Spinal cord (tissue), 10 donors: Measurements from ENCODE around the gene ZNF511. TPM values are rescaled to one million over a fixed set of nuclear protein-coding genes. Genes with fewer than 3 reads are reported as not detected.
"Not testable (repeated sequence)": the region's sequence is repeated elsewhere in the genome, so short reads cannot be mapped to it uniquely, and the experiment has no call there.

ENCODE experiments used
- DNase-seq, 6 donors: peaks; one replicate each; pipeline versions ENCODE4 v3.0.0 to v3.0.0-alpha.2; 2013 to 2015; ENCODE audit warnings: low spot score in 6 of 6, low read depth in 4 of 6
- H3K27ac ChIP-seq: one replicate; pipeline ENCODE4 v1.5.1; 2013; ENCODE audit warnings: low read depth, low read length, control low read depth
- H3K27me3 ChIP-seq: one replicate; pipeline ENCODE4 v1.6.1; 2013; ENCODE audit warnings: low read length; ENCODE audit not compliant: control insufficient read depth, insufficient read depth
- H3K36me3 ChIP-seq: one replicate; pipeline ENCODE4 v1.6.1; 2013; ENCODE audit warnings: low read length; ENCODE audit not compliant: control insufficient read depth, insufficient read depth
- H3K4me1 ChIP-seq: one replicate; pipeline ENCODE4 v1.6.1; 2013; ENCODE audit warnings: low read length; ENCODE audit not compliant: control insufficient read depth, insufficient read depth
- H3K4me3 ChIP-seq: one replicate; pipeline ENCODE4 v1.5.1; 2013; ENCODE audit warnings: low read depth, low read length, control low read depth
- H3K9me3 ChIP-seq: one replicate; pipeline ENCODE4 v1.6.1; 2013; ENCODE audit warnings: low read length; ENCODE audit not compliant: control insufficient read depth, insufficient read depth
- WGBS: methylation state at CpG from one replicate; pipeline ENCODE4 v1.1.5; 2013; ENCODE audit warnings: missing lambda C conversion rate; ENCODE audit not compliant: insufficient coverage; 5-methylcytosine and 5-hydroxymethylcytosine counted together
- polyA plus RNA-seq, 2 donors: library from polyadenylated mRNA; unstranded; fragments of 120-200 nt; gene quantifications; one replicate each; pipeline ENCODE4 v1.2.1, GENCODE V29; 2013; ENCODE audit not compliant: insufficient read length in 2 of 2
- total RNA-seq, 2 donors: library from RNA; depleted of rRNA in 1 of 2; stranded (reverse); fragments of 120-200 nt in 1 of 2; fragments of >200 nt in 1 of 2; gene quantifications; one replicate each; pipeline versions ENCODE4 v1.2.3 to v1.2.4, GENCODE V29; 2013 to 2014
- donor health status: healthy.

Gene ZNF511
- total and polyA plus RNA-seq, 4 donors = 9.4 to 25.8 (median 22.1) TPM

- DNase-seq = not testable (repeated sequence)
- 63% methylated on average over 5 of the region's 6 CpGs for WGBS
Observed at GRCh38 chr10:133320852-133321422, 12.2 kb downstream of the ZNF511 start.

GRCh38 chr10:133322064-133322709, 13.5 kb downstream of the ZNF511 start:
- not testable (repeated sequence) for H3K36me3 ChIP-seq, DNase-seq, H3K9me3 ChIP-seq, H3K4me3 ChIP-seq, H3K27ac ChIP-seq
- 80% methylated on average over 1 of the region's 14 CpGs for WGBS
- peaks cover 21% of the 10 kb centered on the region for H3K27me3 ChIP-seq
- peaks cover 40% of the 10 kb centered on the region for H3K4me1 ChIP-seq

More at GRCh38 chr10:133320852-133321422, 12.2 kb downstream of the ZNF511 start:
- not testable (repeated sequence) for H3K27ac ChIP-seq, H3K9me3 ChIP-seq, H3K4me3 ChIP-seq, H3K36me3 ChIP-seq, H3K27me3 ChIP-seq
- H3K4me1 ChIP-seq = peaks cover 28% of the 10 kb centered on the region

- H3K27me3 ChIP-seq = peaks cover 34% of the 10 kb centered on the region
- peak in 3 of 6 donors; percentile 59 to 92 (median 77) for DNase-seq
- H3K4me1 ChIP-seq = peaks cover 51% of the 10 kb centered on the region
- H3K36me3 ChIP-seq = peaks cover 13% of the 10 kb centered on the region
- H3K9me3 ChIP-seq = no peaks in the 10 kb centered on the region
- no peak overlapping the region for H3K27ac ChIP-seq
- WGBS = 4% methylated on average over 5 of the region's 13 CpGs
- no peak overlapping the region for H3K4me3 ChIP-seq
Observed at GRCh38 chr10:133324198-133324792, 15.6 kb downstream of the ZNF511 start.

DNA sequence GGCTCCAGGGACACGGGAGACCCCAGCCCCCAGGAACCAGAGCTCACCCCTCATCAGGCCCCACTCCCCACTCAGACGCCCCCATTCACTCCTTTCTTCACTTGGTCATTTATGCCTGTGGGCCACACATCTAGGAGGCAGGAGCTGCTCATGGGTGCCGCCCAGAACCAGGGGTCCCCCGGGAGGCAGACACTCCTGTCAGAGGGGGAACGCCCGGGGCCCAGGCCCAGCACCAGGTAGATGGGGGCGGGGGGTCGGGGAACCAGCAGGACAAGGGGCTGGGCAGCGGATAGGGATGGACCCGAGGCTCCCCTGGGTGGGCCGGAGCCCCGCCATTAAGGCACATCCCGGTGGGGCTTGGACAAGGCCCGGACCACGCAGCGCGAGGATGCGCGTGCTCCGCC, 16.1 kb downstream of the ZNF511 start:
- peaks cover 36% of the 10 kb centered on the region for H3K27me3 ChIP-seq
- 14% methylated on average over 19 of the region's 20 CpGs for WGBS
- H3K27ac ChIP-seq = no peak overlapping the region

GRCh38 chr10:133325440-133326222, 16.9 kb downstream of the ZNF511 start:
- Histone ChIP-seq H3K27me3 (peaks cover 36% of the 10 kb centered on the region), H3K27ac (no peak overlapping the region), H3K9me3 (no peaks in the 10 kb centered on the region), H3K36me3 (peaks cover 13% of the 10 kb centered on the region), H3K4me1 (peaks cover 57% of the 10 kb centered on the region), H3K4me3 (peak overlapping the region; percentile 24)
- WGBS = under 1% methylated on average over 91 of the region's 91 CpGs
- DNase-seq = peak in 2 of 6 donors; percentile 55 to 76

More for the DNA sequence above, 16.1 kb downstream of the ZNF511 start:
- peaks cover 54% of the 10 kb centered on the region for H3K4me1 ChIP-seq
- no peaks in the 10 kb centered on the region for H3K9me3 ChIP-seq
- no peak for DNase-seq
- H3K4me3 ChIP-seq = peak overlapping the region; percentile 24
- peaks cover 13% of the 10 kb centered on the region for H3K36me3 ChIP-seq

GRCh38 chr10:133326223-133326551, 17.5 kb downstream of the ZNF511 start:
- no peak overlapping the region for H3K4me3 ChIP-seq
- H3K27me3 ChIP-seq = peaks cover 40% of the 10 kb centered on the region
- H3K27ac ChIP-seq = no peak overlapping the region
- WGBS = 3% methylated on average over 4 of the region's 9 CpGs
- H3K4me1 ChIP-seq = peaks cover 57% of the 10 kb centered on the region
- no peak for DNase-seq
- no peaks in the 10 kb centered on the region for H3K9me3 ChIP-seq
- H3K36me3 ChIP-seq = peaks cover 13% of the 10 kb centered on the region

DNA sequence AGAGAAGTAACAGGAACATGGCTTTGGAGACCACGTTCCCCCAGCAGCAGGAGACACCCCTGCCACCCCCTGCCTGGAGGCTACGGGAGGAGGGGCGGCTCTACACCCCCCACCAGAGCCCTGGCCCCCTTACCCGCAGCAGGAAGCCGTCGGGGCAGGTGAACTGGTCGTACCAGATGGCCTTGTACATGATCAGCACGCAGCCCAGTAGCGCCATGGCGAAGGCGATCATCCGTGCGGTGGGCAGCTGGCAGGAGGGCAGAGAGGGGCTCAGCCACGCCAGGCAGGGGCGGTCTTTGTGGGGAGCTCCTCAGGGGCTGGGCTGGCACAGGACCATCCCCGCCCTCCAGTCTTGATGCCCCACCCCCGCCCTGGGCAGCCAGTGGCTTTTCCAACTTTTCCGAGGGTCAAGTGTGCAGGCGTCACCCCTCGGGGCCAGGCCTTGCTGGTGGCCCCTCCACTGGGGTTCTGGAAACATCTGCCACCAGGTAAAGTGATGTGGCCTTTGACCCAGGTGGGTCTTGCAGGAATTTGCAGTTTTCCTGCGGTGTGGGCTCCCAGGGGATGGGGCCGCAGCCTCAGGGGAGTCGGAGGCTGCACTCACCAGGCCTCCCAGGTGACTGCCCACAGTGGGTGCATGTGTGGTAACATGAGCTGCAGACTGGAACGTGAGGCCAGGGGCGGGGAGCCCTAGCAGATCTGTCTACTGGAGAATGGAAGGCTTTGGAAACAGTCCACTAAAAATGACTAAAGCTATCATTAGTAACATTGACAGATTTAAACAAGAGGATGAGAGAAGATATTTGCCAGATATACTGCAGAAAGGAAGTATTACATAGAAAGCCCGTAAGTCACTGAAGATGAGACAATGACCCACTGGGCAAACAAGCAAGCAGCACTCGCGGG, 18.3 kb downstream of the ZNF511 start:
- no peaks in the 10 kb centered on the region for H3K9me3 ChIP-seq
- H3K27me3 ChIP-seq = peaks cover 40% of the 10 kb centered on the region
- H3K4me1 ChIP-seq = peaks cover 57% of the 10 kb centered on the region
- H3K27ac ChIP-seq = no peak overlapping the region
- DNase-seq = no peak
- peaks cover 13% of the 10 kb centered on the region for H3K36me3 ChIP-seq
- WGBS = 28% methylated on average over 26 of the region's 28 CpGs
- H3K4me3 ChIP-seq = no peak overlapping the region

GRCh38 chr10:133327651-133328357, 19.1 kb downstream of the ZNF511 start:
- WGBS = 39% methylated on average over 8 of the region's 12 CpGs
- Histone ChIP-seq H3K27me3 (peaks cover 42% of the 10 kb centered on the region), H3K4me3 (no peak overlapping the region), H3K9me3 (no peaks in the 10 kb centered on the region), H3K4me1 (peaks cover 57% of the 10 kb centered on the region), H3K27ac (no peak overlapping the region), H3K36me3 (peaks cover 13% of the 10 kb centered on the region)
- no peak for DNase-seq
